AG04450 (cell line): Measurements from ENCODE around the gene TULP4. TPM values are rescaled to one million over a fixed set of nuclear protein-coding genes. Genes with fewer than 3 reads are reported as not detected.

Experiments
- CTCF ChIA-PET: fragments of 300-600, 350-600 bp; formaldehyde crosslinking; extraction: SDS; loops from one replicate; lab custom pipeline; 2022; ENCODE audit warnings: antibody characterized with exemption, inconsistent platforms; lab: Charles Lee
- POLR2A ChIA-PET: fragments of 350-600 bp; formaldehyde crosslinking; extraction: SDS; loops from one replicate; lab custom pipeline; 2021; ENCODE audit warnings: antibody characterized with exemption, inconsistent platforms; lab: Yijun Ruan, JAX
- DNase-seq: peaks from one replicate; pipeline ENCODE4 v3.0.0-alpha.2; 2011; ENCODE audit warnings: low read depth, low spot score
- H3K27ac ChIP-seq: one replicate; pipeline ENCODE4 v1.5.1; 2012; ENCODE audit warnings: low read depth, low read length, control low read depth
- H3K27me3 ChIP-seq: one replicate; pipeline ENCODE4 v1.6.0; 2012; ENCODE audit warnings: low read length; ENCODE audit not compliant: control insufficient read depth, insufficient read depth
- H3K4me3 ChIP-seq: 2 replicates; pipeline ENCODE4 v1.5.1; 2011; ENCODE audit warnings: mild to moderate bottlenecking, low read depth, low read length, control low read depth
- H3K9me3 ChIP-seq: 2 replicates; pipeline ENCODE4 v1.5.1; 2012; ENCODE audit warnings: low read length; ENCODE audit not compliant: control insufficient read depth, insufficient read depth
- polyA plus RNA-seq: library from polyadenylated mRNA; depleted of rRNA; stranded (reverse); fragments of >200 nt; gene quantifications from 2 replicates; pipeline ENCODE4 v1.2.3, GENCODE V29; 2011
- TF ChIP-seq, protein P1 (sequence below): IDR thresholded peaks from 2 replicates; pipeline ENCODE4 v1.5.1; 2011; ENCODE audit warnings: low read depth, low read length, control low read depth, inconsistent platforms

The TULP4 gene
- polyA plus RNA-seq, 1 experiment, result 15.9 TPM

- Histone ChIP-seq H3K27me3 (no peaks in the 10 kb centered on the region), H3K4me3 (no peak overlapping the region), H3K27ac (no peak overlapping the region), H3K9me3 (peaks cover 11% of the 10 kb centered on the region)
- ChIA-PET POLR2A (interaction anchor here (0.6 kb wide), 1 partner anchor 18 kb away, joined by 5 read pairs; no protein-coding TSS in a partner anchor), CTCF (interaction anchor here (1.3 kb wide), 1 partner anchor 133 kb away, joined by 3 read pairs; no protein-coding TSS in a partner anchor)
- no peak for DNase-seq
- TF ChIP-seq, protein P1, sequence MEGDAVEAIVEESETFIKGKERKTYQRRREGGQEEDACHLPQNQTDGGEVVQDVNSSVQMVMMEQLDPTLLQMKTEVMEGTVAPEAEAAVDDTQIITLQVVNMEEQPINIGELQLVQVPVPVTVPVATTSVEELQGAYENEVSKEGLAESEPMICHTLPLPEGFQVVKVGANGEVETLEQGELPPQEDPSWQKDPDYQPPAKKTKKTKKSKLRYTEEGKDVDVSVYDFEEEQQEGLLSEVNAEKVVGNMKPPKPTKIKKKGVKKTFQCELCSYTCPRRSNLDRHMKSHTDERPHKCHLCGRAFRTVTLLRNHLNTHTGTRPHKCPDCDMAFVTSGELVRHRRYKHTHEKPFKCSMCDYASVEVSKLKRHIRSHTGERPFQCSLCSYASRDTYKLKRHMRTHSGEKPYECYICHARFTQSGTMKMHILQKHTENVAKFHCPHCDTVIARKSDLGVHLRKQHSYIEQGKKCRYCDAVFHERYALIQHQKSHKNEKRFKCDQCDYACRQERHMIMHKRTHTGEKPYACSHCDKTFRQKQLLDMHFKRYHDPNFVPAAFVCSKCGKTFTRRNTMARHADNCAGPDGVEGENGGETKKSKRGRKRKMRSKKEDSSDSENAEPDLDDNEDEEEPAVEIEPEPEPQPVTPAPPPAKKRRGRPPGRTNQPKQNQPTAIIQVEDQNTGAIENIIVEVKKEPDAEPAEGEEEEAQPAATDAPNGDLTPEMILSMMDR, result no peak
Measured at GRCh38 chr6:158353883-158354877, 41.9 kb downstream of the TULP4 start.

- Histone ChIP-seq H3K4me3 (no peak overlapping the region), H3K27ac (no peak overlapping the region), H3K27me3 (no peaks in the 10 kb centered on the region), H3K9me3 (no peaks in the 10 kb centered on the region)
- POLR2A ChIA-PET, result no interaction called here
- TF ChIP-seq, protein P1, result no peak
- CTCF ChIA-PET, result no interaction called here
- no peak for DNase-seq
Measured at GRCh38 chr6:158356586-158357546, 44.6 kb downstream of the TULP4 start.

DNA sequence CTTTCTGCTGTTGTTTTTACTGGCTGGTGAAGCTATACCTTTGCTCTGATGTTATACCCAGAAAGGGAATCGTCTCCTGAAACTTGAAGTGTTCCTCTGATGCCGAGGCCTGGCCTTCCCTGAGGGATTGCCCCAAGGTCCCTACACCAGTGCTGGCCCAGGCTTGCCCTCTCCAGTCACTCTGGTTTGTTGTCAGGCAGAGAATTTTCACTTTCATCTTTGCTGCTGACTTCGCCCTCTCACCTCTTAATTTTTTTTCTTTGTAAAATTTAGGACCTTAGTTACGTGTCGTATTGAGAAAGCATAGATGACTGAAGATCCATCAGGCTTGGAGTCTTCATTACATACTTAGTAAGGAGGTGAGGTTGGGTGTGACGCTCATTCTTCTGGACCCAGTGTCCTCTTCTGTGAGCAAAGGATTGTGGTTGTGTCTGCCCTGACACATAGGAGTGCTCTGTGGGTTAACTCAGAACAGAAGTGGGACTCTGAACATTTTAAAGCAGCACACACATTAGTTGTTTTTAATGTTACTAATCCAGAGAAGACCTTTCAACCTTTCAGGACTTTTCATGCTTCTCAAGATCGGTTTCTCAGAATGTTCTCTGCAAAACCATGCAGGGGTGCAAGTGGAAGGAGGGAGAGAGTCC, 45.4 kb downstream of the TULP4 start:
- TF ChIP-seq, protein P1, result no peak
- Histone ChIP-seq H3K4me3 (no peak overlapping the region), H3K9me3 (no peaks in the 10 kb centered on the region), H3K27ac (no peak overlapping the region), H3K27me3 (no peaks in the 10 kb centered on the region)
- no peak for DNase-seq
- POLR2A ChIA-PET, result no interaction called here
- CTCF ChIA-PET, result interaction anchor here (0.6 kb wide), 1 partner anchor 333 kb away, joined by 3 read pairs; no protein-coding TSS in a partner anchor

GRCh38 chr6:158358450-158359077, 46.3 kb downstream of the TULP4 start:
- no peaks in the 10 kb centered on the region for H3K9me3 ChIP-seq
- POLR2A ChIA-PET, result no interaction called here
- TF ChIP-seq, protein P1, result no peak
- H3K27ac ChIP-seq, result no peak overlapping the region
- no peak overlapping the region for H3K4me3 ChIP-seq
- DNase-seq, result no peak
- no peaks in the 10 kb centered on the region for H3K27me3 ChIP-seq
- CTCF ChIA-PET, result interaction anchor here (0.6 kb wide), 1 partner anchor 332 kb away, joined by 3 read pairs; no protein-coding TSS in a partner anchor
